UCSD-AML1 (cell line): ENCODE data around the gene DNASE1L2.
"Not testable (repeated sequence)": the region's sequence is repeated elsewhere in the genome, so short reads cannot be mapped to it uniquely, and the experiment has no call there.

ENCODE experiments used
- DNase-seq: peaks from one replicate; lab custom pipeline; 2025; ENCODE audit not compliant: unreplicated experiment; lab: John Stamatoyannopoulos, UW

Gene DNASE1L2

GRCh38 chr16:2203119-2203688 is 33.0 kb upstream of the DNASE1L2 start:
- not testable (repeated sequence) for DNase-seq

GRCh38 chr16:2204416-2205103 is 31.7 kb upstream of the DNASE1L2 start:
- no peak for DNase-seq

DNA sequence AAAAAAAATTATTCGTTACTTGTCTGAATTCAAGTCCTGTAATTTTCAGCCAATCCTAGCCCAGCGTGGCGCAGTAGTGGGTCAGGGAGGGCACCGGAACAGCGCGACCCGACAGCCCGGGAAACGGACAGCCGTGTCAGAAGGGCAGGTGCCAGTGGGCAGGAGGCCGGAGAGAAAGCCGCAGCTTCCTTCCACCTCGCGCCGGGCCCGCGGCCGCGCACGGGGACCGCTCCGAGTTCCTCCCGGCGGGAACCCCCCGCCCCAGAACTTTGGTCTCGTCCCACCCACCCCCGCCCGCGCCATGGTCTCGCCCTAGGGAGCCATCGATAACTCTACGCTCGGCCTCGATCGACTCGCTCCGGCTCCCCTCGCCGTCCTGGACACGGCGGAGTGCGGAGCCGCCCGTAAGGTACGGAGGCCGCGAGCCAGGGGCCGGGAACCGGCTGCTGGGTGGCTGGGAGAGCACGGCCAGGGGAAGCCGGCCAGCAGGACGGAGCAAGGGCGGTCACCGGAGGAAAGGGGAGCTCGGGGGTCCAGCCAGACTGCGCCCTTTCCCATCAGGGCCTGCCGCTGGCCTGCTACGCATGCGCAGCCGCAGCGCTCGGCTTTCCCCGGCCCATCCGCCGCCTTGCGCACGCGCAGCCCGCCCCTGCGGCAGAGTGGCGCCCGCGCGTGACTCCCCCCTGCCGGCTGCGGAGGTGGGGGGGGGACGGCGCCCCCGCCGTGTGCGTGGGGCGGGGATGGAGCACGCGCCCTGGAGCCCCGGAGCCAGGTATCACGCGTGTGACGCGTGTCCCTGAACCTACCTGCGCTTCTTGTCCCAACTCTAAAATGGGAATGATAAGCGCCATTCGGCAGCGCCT is 30.9 kb upstream of the DNASE1L2 start, which contains the start of gene MLST8:
Gene MLST8 (plus strand): TSS at position 351 of the 863 bp plus-strand sequence. CDS start 632 bp downstream, outside the sequence.
- DNase-seq: peak; percentile 93

GRCh38 chr16:2205967-2206313 is 30.3 kb upstream of the DNASE1L2 start:
- no peak for DNase-seq

DNA sequence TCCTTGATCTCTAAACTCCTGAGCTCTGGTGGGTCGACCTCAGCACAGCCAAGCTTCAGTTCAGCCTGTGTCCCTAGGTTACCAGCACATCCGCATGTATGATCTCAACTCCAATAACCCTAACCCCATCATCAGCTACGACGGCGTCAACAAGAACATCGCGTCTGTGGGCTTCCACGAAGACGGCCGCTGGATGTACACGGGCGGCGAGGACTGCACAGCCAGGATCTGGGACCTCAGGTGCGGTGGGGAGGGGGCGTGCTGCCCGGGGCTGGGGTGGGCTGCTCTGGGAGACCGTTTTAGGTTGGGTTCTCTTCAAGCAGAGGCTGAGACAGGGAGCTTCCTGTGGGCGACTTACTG is 29.8 kb upstream of the DNASE1L2 start:
- DNase-seq: no peak

DNA sequence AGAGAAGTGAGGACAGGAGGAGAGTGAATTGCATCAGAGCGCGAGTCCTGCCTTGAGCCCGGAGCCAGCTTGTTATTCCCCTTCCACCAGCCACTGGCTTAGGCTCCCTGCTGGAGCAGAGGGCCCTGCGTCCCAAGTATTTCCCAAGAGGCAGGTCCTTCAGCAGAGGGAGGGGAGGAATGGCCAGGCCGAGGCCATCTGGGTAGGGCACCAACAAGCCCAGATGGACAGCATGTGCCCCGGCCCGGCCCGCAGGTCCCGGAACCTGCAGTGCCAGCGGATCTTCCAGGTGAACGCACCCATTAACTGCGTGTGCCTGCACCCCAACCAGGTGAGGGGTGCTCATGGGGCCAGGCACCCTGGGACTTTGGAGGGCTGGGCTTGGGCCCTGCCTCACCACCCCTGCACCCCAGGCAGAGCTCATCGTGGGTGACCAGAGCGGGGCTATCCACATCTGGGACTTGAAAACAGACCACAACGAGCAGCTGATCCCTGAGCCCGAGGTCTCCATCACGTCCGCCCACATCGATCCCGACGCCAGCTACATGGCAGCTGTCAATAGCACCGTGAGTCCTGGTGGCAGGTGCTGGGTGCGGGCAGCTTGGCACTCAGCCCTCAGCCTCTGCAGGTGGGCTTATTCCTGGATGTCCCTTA is 29.3 kb upstream of the DNASE1L2 start:
- no peak for DNase-seq

- DNase-seq: no peak
Observed at GRCh38 chr16:2207872-2208271, 28.4 kb upstream of the DNASE1L2 start.

DNA sequence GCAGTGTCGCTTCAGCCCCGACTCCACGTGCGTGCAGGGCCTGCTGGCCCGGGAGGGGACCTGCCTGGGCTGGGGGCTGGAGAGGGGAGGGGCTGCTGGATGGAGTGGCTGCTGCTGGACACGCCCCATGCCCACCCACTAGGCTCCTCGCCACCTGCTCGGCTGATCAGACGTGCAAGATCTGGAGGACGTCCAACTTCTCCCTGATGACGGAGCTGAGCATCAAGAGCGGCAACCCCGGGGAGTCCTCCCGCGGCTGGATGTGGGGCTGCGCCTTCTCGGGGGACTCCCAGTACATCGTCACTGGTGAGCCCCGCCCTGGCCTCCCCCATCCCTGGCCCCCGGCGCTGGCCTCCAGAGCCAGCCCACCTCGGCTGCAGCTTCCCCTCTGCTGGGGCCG is 27.9 kb upstream of the DNASE1L2 start:
- no peak for DNase-seq

GRCh38 chr16:2208772-2209171 is 27.5 kb upstream of the DNASE1L2 start:
- no peak for DNase-seq

GRCh38 chr16:2209258-2210008 is 26.8 kb upstream of the DNASE1L2 start:
- DNase-seq: no peak

GRCh38 chr16:2210009-2210332 is 26.3 kb upstream of the DNASE1L2 start:
- no peak for DNase-seq

DNA sequence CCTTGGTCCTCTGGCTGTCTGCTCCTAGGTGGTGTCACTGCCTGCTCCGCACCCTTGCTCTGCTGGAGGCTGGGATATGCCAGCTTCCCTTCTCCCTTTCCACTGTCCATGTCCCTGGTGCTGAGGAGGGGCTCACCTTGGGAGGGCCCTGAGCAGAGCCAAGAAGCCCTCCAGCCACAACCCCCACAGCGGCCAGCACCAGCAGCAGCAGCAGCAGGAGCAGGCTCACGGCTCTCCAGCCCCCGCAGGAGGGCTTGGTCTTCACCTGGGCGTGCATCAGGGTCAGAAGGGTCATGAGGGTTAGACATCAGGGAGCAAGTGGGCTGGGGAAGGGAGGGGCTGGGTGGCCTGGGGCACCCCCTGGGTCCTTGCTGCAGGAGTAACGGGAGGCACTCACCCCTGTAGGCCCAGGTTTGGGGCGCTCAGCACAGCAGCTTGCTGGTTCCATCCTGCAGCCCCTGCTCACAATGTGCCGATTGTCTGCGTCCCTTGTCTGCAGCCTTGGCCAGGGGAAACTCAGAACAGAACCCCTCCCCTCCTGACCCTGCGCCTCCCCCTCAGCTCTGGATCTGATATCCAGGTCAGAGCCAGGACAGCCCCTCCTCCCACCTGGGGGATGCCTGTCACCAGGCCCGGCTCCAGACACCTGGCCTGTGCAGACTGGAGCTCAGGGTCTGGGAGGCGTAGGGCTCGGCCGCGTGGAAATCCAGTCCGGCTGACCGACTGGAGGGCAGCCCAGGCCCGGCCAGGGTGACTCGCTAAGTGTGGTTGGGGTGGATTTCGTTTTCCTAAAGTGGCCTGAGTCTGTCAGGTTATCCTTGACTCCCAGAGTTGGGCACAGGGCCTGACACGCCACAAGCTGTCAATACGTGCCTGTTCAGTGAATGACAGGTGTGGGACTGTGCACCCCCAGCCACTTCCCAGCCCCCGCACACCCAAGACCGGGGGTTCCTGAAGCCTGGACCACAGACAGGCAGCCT is 25.6 kb upstream of the DNASE1L2 start, which contains the start of gene BRICD5:
Gene BRICD5 (minus strand): TSS at position 478 of the 980 bp plus-strand sequence. CDS start 30 bp downstream, at position 448.
- no peak for DNase-seq

DNA sequence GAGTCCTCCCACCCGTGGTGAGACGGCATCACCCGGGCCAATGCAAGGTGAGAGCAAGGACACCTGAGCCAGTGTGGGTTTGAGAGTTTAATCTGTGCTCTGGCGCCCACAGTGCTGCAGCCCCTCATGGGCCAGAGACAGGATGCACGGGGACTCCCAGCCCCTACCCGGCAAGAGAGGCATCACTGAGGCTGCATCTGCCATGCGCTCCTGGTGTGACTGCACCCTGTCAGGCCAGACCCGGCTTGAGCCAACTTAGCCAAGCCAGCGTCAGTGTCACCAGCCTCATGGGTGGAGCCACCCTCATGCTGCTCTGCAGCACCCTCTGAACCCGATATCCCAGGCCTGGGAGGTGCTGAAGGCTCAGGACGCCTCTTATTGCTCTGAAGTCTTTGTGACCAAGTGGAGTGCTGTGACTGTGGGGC is 24.3 kb upstream of the DNASE1L2 start:
- DNase-seq: no peak

DNA sequence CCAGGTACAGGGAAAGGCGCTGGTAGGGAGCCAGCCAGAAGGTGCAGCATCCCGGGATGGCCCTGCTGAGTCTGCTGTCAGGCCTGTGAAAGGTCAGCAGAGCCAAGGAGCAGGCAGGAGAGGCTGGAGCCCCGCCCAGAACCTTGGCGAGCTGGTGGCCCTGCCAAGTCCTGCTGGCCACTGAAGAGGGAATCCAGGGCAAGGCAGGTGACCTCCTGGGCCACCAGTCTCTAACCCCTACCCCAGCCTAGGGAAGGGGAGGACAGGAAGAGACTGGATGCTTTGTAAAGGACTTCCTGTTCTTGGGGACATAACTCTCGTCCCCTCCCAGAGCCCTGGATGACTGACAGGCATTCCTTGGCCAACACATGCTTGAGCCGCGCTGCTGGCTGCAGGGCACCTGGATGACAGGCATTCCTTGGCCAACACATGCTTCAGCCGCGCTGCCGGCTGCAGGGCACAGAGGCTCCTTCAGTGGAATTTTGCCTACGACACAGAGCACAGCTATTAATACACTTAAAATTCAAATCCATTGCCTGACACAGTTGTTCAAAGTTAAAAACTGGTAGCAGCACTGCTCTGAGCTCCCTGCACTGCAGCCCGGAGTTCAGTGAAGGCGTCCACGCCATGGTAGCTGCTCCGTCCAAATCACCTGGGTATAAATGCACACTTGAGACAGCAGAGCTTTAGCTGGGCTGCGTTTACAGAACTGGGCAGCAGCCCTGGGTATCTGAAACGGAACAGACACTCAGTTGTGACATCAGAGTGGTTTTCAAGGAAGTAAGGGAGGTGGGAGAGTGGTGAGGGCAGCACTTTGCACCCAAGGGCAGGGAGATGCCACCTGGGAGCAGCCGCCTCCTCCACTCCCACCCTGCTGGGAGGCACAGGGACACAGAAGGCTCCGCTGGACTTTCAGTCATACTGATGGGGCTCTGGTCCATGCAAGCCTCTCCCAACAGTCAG is 23.6 kb upstream of the DNASE1L2 start:
- no peak for DNase-seq

DNA sequence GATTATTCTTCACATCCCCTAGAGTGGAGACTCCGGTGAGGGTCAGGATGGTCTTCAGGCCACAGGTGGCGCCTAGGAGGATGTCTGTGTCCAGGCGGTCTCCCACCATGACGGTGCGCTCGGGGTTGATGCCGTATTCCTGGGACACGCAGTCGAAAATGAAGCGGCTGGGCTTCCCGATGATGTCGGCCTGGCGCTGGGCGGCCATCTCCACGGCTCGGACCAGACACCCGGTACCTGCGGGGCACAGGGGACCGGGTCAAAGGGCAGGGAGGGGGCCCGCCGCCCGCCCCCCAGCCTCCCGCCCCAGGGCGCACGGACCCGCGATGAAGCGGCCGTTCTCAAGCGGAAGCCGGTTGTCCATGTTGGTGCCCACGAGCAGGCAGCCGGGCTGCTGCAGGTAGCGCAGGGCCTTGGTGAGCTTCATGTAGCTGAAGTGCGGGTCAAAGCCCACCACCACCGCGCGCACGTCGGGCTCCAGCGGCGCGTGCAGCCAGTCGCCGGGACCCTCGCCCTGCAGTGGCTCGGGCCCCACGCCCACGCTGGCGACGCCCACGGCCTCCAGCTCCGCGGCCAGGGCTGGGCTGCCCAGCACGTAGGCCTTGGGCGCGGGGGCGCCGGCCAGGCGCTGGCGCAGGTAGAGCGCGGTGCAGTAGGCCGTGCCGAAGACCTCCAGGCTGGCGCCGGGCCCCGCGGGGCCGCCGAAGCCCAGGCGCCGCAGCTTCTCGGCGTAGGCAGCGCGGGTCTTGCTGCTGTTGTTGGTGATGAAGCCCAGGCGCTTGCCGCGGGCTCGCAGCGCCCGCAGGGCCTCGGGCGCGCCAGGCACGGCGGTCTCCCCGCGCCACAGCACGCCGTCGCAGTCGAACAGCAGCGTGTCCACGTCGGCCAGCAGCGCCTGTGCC is 22.2 kb upstream of the DNASE1L2 start:
- no peak for DNase-seq

DNA sequence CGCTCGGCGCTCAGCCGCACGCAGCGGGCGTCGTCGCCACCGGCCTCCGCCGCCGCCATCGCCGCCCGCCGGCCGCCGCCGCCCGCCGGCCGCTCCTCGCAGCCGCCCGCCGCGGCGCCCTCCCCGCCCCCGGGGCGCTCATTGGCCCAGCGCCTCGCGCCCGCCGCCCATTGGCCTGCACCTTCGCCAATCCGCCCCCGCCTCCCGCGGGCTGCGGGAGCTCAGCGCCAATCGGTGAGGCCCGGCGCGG is 21.6 kb upstream of the DNASE1L2 start, which contains the start of gene PGP:
Gene PGP (minus strand): TSS at position 122 of the 250 bp plus-strand sequence. CDS start 63 bp downstream, at position 59.
- no peak for DNase-seq

DNA sequence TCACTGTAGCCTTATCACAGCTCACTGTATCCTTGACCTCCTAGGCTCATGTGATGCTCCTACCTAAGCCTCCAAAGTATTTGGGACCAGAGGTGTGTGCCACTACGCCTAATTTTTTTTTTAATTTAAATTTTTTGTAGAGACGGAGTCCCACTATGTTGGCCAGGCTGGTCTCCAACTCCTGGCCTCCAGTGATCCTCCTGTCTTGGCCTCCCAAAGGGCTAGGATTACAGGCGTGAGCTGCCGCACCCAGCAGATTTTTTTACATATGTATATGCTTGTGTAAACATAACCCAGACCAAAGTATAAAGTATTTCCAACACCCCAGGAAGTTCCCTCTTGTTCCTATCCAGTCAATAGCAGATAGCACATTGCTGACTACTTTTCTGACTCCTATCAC is 19.9 kb upstream of the DNASE1L2 start:
- DNase-seq: no peak
